ENCODE results near the gene WWC1. TPM values are rescaled to one million over a fixed set of nuclear protein-coding genes. Genes with fewer than 3 reads are reported as not detected.

Gene WWC1
- total RNA-seq, 2 donors from 2014 or later, result 45.3 to 52.6 TPM

DNA sequence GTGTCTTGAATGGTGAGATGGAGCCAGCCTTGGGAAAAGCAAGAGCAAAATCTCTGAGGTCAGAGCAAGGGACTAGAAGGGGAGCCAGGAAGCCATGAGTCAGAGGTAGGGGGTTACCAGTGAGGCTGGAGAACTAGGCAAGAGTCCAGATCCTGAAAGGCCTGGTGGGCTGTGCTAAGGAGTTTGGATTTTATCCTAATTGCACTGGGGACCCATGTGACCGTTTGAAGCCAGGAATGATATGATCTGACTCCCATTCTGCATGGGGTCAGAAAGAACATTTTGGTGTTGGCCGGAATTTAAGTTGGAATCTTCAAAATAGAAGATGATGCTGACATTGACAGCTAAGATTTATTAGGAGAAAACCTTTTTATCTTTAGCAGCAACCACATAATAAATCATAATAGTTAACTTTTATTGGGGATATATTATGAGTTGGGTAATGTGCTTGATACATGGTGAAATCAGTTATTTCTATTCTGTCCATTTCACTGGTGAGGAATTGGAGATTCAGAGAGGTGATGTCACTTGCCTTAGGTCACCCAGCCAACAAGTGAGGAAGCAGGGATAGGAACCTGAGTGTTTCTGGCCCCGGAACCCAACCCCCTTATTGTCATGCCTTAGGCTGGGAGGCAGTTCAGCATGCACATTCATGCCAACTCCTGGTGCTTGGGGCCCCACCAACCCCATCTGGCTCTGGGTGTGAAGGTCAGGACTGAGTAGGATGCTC is 133.3 kb downstream of the WWC1 start:
- WGBS, result 53% methylated on average over 3 of the region's 3 CpGs
- no peaks in the 10 kb centered on the region for H3K36me3 ChIP-seq
- DNase-seq (ENCODE audit: low spot score), result no peak
- intact Hi-C loops (cut with DNase I), result no loop called here
- no peaks in the 10 kb centered on the region for H3K27me3 ChIP-seq (replicated peaks; ENCODE audit: insufficient read depth)
- H3K4me3 ChIP-seq, result no peak overlapping the region
- no peak overlapping the region for H3K27ac ChIP-seq
- peaks cover 4% of the 10 kb centered on the region for H3K4me1 ChIP-seq (replicated peaks)
- no peaks in the 10 kb centered on the region for H3K9me3 ChIP-seq
- TF ChIP-seq, protein P1, sequence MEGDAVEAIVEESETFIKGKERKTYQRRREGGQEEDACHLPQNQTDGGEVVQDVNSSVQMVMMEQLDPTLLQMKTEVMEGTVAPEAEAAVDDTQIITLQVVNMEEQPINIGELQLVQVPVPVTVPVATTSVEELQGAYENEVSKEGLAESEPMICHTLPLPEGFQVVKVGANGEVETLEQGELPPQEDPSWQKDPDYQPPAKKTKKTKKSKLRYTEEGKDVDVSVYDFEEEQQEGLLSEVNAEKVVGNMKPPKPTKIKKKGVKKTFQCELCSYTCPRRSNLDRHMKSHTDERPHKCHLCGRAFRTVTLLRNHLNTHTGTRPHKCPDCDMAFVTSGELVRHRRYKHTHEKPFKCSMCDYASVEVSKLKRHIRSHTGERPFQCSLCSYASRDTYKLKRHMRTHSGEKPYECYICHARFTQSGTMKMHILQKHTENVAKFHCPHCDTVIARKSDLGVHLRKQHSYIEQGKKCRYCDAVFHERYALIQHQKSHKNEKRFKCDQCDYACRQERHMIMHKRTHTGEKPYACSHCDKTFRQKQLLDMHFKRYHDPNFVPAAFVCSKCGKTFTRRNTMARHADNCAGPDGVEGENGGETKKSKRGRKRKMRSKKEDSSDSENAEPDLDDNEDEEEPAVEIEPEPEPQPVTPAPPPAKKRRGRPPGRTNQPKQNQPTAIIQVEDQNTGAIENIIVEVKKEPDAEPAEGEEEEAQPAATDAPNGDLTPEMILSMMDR (IDR thresholded peaks at IDR 0.05), result no peak
- no peak for TF ChIP-seq POLR2A (IDR thresholded peaks at IDR 0.05)

DNA sequence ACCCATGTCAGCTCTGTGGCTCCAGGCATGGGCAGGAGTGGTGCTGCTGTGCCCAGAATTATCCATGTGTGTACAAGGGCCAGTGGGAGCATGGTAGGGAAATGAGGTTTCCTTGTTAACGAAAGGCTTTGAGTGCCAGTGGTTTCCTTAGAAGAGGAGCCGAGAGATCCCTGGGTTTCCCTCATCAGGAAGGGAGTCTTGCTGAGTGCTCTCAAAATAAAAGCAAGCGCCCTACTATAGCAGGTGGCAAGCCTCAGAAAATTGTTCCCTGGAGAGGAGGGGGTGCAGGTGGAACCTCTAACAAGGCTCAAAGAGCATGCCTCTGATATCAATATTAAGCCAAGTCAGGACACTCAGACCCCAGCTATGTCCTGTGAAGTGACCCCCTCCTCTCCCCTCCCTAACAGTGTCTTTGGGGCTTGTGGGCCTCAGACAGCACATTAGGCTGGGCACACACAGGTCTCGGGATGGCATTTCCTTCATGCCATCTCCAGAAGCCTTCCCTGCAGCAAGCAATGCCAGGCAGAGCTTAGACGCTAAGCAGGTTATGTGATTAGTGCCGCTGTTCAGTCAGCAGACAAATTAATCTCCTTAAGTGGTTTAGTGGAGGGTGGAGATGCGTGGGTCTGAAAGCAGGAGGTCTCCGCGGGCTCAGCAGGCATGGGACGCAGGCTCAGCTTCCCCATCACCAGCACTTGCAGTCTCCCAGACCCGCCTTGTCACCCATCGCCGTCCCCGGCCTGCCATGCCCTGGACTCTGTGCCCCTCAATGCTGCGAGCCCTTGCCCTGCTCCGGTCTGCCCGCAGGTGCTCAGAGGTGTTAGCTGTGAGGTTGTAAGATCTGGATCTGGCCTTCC is 134.8 kb downstream of the WWC1 start:
- intact Hi-C loops (cut with DNase I), result no loop called here
- 89% methylated on average over 17 of the region's 17 CpGs for WGBS
- no peaks in the 10 kb centered on the region for H3K27me3 ChIP-seq (replicated peaks; ENCODE audit: insufficient read depth)
- no peaks in the 10 kb centered on the region for H3K36me3 ChIP-seq
- peaks cover 4% of the 10 kb centered on the region for H3K4me1 ChIP-seq (replicated peaks)
- H3K27ac ChIP-seq, result no peak overlapping the region
- no peak overlapping the region for H3K4me3 ChIP-seq
- no peak for TF ChIP-seq POLR2AphosphoS5 (IDR thresholded peaks at IDR 0.05)
- TF ChIP-seq POLR2A (IDR thresholded peaks at IDR 0.05), result no peak
- TF ChIP-seq, protein P1 (IDR thresholded peaks at IDR 0.05), result no peak
- no peaks in the 10 kb centered on the region for H3K9me3 ChIP-seq
- DNase-seq (ENCODE audit: low spot score), result no peak

DNA sequence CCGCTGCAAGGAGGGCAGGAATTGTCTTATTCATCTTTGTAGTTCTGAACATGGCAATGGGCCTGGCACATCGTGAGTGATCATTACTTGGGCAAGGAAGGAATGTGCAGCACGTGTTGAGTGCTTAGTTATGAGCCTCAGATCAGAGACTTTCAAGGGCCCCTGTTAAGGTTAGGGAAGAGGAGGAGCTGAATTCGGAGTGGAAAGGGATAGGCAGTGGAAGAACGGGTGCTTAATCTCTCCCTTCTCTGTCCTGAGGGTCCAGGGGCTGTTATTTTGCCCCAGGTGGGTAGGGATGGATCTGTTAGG is 135.4 kb downstream of the WWC1 start:
- Histone ChIP-seq H3K27me3 (replicated peaks; ENCODE audit: insufficient read depth) (no peaks in the 10 kb centered on the region), H3K27ac (no peak overlapping the region), H3K9me3 (no peaks in the 10 kb centered on the region), H3K36me3 (no peaks in the 10 kb centered on the region), H3K4me1 (replicated peaks) (peaks cover 4% of the 10 kb centered on the region), H3K4me3 (no peak overlapping the region)
- DNase-seq (ENCODE audit: low spot score), result no peak
- TF ChIP-seq, protein P1 (IDR thresholded peaks at IDR 0.05), result no peak
- TF ChIP-seq POLR2AphosphoS5 (IDR thresholded peaks at IDR 0.05) (no peak), POLR2A (IDR thresholded peaks at IDR 0.05) (no peak)
- 86% methylated on average over 5 of the region's 5 CpGs for WGBS
- intact Hi-C loops (cut with DNase I), result no loop called here

DNA sequence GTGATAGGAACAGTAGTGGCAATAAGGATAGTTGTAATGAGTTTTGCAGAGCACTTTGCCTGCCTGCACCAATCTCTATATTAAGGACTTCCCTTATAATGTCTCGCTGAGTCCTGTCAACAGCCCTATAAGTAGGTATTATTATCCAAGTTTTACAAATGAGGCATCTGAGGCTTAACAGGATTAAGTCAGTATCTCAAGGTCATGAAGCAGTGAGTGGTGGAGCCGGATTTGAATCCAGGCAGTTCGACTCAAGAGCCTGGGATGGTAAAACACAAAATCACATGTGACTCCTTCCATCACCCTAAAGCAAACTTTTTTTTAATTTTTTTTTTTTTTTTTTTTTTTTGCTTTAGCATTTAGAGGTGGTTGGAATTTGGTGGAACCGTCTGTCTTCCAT is 135.8 kb downstream of the WWC1 start:
- WGBS, result 95% methylated on average over 4 of the region's 4 CpGs
- TF ChIP-seq POLR2A (IDR thresholded peaks at IDR 0.05), result no peak
- TF ChIP-seq, protein P1 (IDR thresholded peaks at IDR 0.05), result no peak
- no peak for TF ChIP-seq POLR2AphosphoS5 (IDR thresholded peaks at IDR 0.05)
- Histone ChIP-seq H3K4me3 (no peak overlapping the region), H3K4me1 (replicated peaks) (peaks cover 4% of the 10 kb centered on the region), H3K27me3 (replicated peaks; ENCODE audit: insufficient read depth) (no peaks in the 10 kb centered on the region), H3K27ac (no peak overlapping the region), H3K36me3 (no peaks in the 10 kb centered on the region), H3K9me3 (no peaks in the 10 kb centered on the region)
- DNase-seq (ENCODE audit: low spot score), result no peak
- intact Hi-C loops (cut with DNase I), result no loop called here
